Measurements from ENCODE around the gene FAIM2.
"Not testable (repeated sequence)": the region's sequence is repeated elsewhere in the genome, so short reads cannot be mapped to it uniquely, and the experiment has no call there.

The FAIM2 gene

DNA sequence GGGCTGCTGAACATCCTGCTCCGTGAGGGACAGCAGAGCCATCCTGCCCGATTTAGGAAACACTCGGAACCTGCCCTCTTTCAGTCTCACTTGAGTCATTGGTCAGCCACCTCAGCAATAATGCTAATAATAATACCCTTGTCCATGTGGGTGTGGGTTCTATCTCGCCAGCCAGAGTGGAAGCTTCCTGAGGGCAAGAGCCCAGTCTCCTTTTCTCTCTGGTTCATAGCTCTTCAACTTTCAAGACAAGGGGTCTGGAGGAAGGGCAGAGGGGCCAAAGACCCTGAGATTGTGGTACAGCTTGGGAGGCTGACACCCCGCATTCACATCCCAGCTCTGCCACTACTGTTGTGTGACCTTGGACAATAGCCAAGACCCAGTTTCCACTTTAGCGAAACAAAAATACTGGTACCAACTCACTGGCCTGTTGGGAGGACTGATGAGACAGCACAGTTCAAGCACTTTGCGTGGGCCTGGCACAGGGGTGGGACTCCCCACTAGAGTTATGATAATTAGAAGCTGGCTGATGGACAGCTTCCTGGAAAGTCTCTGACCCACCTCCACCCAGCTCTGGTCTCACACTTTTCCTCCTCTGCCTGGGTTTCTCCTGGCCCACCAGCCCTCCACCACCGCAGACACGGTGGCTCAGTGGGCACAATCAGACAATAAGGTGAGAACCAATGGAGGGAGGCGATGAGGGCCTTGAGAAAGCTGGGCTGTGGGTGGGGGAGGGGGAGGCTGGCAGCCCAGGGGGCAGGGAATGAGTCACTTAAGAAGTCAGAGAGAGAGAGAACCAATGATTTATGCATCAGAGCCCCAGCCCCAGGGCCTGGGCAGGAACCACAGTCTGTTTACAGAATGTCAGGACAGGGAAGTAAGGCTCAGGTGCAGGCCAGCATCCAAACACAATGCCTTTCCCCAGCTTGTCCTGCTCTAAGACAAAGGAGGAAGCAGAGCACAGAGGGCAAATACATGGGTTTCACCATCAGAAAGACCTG is 9.6 kb downstream of the FAIM2 start:
- no peak for DNase-seq

DNA sequence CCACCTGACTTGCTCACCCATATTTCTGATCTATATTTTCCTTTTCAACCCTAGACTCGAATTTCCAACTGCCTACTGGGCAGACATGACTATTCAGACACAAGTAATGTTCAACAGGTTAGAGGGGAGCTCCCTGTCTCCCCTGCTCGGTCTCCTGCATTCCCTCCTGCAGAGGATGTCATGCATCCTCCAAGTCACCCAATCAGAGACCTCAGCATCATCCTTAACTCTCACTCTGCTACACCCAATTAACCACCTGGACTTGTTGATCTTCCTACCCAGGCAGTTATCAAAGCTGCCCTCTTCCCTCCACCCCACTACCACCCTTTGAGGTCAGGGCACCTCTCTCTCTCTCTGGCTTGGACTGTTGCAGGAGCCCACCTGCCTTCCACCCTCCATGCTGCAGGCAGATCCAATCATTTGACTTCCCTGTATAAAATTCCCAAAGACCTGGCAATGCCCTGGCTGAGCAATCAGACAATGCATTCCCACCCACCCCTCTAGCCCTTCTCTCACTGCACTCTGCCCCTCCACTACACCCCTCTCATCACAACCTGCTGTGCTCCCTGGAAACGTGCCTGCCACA is 10.9 kb downstream of the FAIM2 start:
- no peak for DNase-seq

DNA sequence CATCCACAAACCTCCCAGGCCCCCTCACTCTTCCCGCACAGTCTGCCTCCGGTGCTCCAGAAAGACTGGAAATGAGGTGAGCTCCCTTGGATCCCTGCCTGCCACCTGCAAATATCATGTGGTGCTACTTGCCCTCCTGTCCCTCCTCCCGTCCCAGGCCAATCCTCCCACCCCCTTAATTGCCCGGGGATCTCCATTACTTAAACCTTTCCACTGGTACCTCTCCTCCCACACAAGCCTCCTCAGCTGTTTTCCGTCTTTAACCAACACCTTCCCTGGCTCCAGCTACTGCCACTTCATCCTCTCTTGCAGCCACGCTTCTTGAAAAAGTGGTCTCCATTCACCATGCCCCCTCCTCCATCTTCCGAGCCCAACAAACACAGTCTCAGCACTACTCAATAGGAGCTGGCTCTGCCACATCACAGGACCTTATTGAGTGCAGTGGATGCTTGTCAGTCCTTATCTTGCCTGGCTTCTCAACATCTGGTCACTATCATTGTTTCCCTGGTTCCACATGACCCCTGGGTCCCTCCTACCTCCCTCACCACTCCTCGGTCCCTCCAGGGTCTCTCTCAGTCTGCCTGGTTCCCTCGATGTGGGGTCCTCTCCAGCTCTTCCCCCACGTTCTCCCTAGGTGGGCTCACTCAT is 11.5 kb downstream of the FAIM2 start:
- DNase-seq: no peak

DNA sequence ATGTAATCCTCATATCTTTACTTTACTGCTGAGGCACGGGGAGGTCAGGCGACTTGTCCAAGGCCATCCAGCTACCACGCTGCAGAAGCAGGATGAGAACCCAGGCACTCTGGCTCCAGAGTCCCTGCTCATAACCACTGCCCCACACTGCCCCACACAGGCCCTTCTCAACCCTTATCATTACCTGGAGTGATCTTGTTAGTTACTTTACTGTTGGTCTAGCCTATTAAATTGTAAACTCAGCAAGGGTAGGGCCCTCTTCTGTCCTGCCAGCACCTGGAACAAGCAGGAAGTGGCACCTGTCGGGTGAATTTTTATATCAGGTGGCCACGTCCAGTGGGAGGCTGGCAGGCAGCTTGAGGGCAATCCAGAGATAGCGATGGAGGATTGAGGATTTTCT is 12.2 kb downstream of the FAIM2 start:
- DNase-seq: no peak

DNA sequence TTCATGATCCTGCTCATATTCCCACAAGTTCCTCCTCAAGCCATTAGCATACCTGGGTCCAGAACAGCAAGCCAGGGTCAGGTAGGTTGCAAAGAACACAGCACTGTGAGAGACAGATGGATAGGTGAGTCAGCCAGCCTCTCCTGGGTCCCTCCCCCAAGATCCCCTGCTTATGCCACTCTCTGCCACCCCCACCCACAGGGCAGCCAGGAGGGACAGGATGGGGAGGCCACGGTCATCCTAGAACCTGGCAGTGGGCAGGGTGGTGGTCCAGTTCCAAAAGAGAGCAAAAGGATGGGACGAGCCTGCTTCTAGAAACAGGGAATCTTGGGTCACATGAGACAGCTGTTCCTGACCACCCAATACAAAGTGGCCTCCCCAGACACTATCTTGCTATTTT is 12.7 kb downstream of the FAIM2 start:
- no peak for DNase-seq

GRCh38 chr12:49890096-49890461 is 13.6 kb downstream of the FAIM2 start:
- no peak for DNase-seq

GRCh38 chr12:49889361-49890095 is 14.2 kb downstream of the FAIM2 start:
- no peak for DNase-seq

GRCh38 chr12:49888461-49889151 is 15.1 kb downstream of the FAIM2 start:
- DNase-seq: no peak

DNA sequence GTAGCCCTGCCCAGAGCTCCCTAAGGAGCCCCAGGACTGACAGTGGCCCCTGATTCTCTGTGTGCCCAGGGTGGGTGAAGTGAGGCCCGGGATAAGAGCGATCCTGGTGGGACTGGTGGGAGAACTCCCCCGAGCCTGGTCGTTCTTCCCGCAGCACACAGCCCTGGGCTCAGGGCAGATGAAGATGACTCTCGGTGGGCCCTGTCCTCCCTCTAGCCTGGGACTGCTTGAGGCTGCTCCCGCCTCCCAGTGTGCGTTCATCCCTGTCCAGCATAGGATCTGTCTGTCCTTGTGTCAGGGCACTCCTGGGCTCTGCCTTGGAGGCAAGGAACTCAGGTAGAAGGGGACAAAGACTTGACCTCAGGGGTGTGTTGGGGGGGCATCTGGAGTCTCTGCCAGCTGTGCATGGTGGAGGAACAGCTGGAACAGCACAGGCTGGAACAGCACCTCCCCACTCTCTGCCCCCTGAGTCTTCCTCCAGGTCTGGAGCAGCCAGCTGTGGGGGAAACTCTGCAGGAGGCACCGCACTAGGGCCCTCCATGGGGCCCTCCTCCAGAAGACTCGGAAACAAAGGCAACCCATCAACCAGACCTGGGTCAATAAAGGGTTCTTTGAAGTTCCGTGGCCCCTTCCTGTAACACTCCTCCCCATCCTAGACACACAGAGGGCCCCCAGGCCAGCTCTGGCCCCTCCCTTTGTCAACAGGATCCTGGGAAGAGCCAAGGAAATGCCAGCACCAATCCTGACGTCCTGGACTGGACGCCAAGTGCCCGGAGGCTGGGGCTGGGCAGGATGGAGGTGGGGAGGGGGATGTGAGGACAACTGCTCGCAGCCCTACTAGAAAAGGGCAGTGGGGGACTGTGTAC is 15.9 kb downstream of the FAIM2 start:
- no peak for DNase-seq

DNA sequence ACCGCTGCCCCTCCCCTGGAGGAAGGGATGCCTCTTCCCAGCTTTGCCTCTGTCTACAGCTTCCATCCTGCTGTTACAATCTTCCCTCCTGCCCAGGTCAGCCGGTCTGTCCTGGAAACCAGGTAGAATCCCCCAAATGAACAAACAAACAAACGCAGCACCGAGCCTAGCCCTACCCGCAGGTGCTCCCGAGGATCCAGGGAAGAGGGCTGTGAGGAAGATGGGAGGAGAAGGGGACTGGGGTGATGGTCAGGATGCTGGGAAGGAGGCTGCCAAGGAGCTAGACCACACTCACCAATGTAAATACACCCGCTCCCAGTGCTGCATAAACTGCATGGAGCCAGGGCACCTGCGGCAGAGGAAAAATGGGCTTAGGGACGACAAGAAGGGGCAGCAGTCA is 16.6 kb downstream of the FAIM2 start:
- DNase-seq: no peak

DNA sequence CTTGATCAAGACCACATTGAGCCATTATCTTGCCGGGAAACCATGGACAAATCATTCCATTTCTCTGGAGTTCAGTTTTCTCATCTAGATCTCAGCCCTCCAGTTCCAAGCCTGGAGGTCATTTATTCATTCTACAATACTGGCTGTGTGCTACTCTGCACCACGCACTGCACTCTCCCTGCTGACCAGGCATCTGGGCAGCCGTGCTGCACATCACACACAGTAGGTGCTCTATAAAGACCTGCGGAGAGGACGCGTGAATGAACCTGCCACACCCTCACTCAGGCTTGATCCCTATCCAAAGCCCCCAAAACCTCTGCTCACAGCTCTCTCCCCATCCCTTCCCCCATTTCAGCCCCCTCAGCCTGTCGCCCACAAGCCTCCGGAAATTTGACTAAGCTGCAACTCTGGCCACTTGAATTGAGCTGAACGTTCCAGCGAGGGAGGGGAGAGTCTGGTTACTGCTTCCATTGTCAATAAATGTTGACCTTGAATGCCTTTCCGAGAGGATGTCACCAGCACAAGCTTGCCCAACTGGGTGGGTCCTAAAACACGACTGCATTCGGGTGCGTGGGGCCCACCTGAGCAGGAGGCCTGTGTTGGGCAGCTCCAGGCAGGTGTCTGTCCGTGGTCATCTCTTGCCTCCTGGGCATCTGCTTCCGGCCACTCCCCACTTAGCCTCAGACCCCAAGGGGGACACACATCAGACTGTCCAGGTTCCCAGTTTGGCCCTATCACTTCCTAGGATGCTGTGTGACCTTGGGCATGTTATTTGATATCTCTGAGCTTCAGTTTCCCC is 17.8 kb downstream of the FAIM2 start:
- DNase-seq: no peak

GRCh38 chr12:49885118-49885517 is 18.6 kb downstream of the FAIM2 start:
- DNase-seq: no peak

- no peak for DNase-seq
Measured at GRCh38 chr12:49882851-49883464, 20.7 kb downstream of the FAIM2 start.

- DNase-seq: no peak
Measured at GRCh38 chr12:49882248-49882850, 21.4 kb downstream of the FAIM2 start.

GRCh38 chr12:49881415-49882247 is 22.1 kb downstream of the FAIM2 start:
- no peak for DNase-seq

DNA sequence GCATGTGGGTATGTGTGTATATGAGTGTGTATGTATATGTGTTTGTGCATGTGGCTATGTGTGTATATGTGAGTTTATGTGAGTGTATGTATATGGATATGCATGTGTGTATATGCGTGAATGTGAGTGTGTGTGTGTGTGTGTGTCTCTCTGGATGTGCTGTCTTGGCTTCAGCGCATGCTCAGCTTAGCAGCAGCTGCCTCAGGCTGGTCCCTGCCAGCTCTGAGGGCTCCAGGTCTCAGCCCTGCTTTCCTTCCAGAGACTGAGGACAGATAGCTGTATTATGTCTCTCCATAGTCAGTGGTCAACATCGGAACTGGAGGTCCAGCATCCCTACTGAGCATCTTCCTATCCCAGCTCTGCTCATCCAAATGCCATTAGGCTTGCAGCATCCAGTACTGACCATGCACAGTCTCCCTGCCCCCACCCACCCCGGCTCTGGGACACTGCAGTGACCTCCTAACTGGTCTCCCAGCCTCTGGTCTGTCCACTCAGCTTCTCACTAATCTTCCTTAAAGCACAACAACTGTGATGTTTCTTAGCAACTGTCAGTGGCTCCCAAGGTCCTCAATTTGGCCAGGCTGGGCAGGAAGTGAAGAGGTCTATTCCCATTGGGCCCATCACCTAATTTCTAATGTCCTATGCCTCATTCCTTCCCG is 22.8 kb downstream of the FAIM2 start:
- DNase-seq: no peak

DNA sequence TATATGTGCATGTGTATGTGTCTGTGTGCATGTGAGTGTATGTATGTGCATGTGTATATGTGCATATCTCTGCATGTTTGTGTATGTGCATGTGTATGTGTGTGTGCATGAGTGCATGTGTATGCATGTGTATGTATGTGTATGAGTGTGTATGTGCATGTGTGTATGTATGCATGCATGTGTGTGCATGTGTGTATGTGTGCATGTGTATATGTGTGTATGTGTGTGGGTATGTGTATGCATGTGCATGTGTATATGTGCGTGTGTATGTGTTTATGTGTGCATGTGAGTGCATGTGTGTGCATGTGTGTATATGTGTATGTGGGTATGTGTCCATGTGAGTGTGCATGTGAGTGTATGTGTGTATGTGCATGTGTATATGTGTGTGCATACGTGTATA is 24.6 kb downstream of the FAIM2 start:
- DNase-seq: not testable (repeated sequence)

DNA sequence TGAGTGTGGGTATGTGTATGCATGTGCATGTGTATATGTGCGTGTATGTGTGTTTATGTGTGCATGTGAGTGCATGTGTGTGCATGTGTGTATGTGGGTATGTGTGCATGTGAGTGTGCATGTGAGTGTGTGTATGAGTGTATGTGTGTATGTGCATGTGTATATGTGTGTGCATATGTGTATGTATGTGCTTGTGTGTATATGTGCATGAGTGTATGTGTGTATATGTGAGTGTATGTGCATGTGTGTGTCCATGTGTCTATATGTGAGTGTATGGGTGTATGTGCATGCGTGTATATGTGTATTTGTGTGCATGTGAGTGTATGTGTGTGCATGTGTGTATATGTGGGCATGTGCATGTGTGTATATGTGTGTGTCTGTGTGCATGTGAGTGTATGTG is 25.7 kb downstream of the FAIM2 start:
- DNase-seq: no peak
